ENCODE data around the gene SIX6.

- TF ChIP-seq SIN3A (IDR thresholded peaks at IDR 0.05; ENCODE audit: borderline replicate concordance, insufficient read depth, low read length) (no peak), REST (IDR thresholded peaks at IDR 0.05; ENCODE audit: insufficient read depth in 1 of 2, low read depth in 2 of 2, low read length in 2 of 2) (no peak), POLR2AphosphoS5 (IDR thresholded peaks at IDR 0.05; ENCODE audit: low read depth, low read length) (no peak)
Measured at GRCh38 chr14:60506985-60507829, 1.7 kb upstream of the SIX6 start.
